ENCODE measurements around the gene DNAH11.

The DNAH11 gene

DNA sequence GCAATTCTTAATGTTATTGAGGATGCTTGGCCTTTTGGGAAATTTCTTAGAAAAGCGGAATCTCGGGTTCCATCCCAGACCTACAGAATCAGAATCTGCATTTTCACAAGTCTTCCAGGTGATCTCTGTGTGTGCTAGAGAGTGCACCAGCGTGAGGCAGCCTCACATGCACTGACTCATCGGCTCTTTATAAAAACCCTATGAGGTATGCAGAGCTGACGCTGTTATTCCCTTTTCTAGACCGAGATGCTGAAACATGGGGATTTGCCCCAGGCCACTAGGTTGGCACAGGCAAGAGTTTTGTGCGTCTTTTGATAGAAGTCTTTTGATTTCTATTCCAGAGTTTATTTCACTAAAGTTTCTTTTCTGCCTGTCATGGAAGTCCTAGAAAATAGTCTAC lies 341.7 kb downstream of the DNAH11 start:
- no peak overlapping the region for H3K18ac ChIP-seq (ENCODE audit: low read length)
- H4K91ac ChIP-seq (ENCODE audit: low read depth, low read length), result no peak overlapping the region
- H3K4me3 ChIP-seq (ENCODE audit: low read depth, low read length), result no peak overlapping the region
- no peaks in the 10 kb centered on the region for H3K79me1 ChIP-seq (ENCODE audit: low read length)
- H3K27me3 ChIP-seq (ENCODE audit: insufficient read depth, low read length), result no peaks in the 10 kb centered on the region
- H3K4me2 ChIP-seq (ENCODE audit: low read length), result no peak overlapping the region
- no peaks in the 10 kb centered on the region for H3K4me1 ChIP-seq (ENCODE audit: control insufficient read depth in 1 of 2, insufficient read depth in 2 of 2, low read length in 2 of 2)
- H2BK12ac ChIP-seq (ENCODE audit: low read length), result no peak overlapping the region
- H3K79me2 ChIP-seq (ENCODE audit: control insufficient read depth, insufficient read depth, low read length, poor library complexity), result no peaks in the 10 kb centered on the region
- H2AFZ ChIP-seq (ENCODE audit: insufficient read depth, low read length, poor library complexity), result no peak overlapping the region
- no peak overlapping the region for H3K14ac ChIP-seq (ENCODE audit: low read length)
- no peak overlapping the region for H2BK5ac ChIP-seq (ENCODE audit: low read depth, low read length, poor library complexity)
- no peaks in the 10 kb centered on the region for H3K36me3 ChIP-seq (ENCODE audit: control insufficient read depth in 1 of 2, insufficient read depth in 2 of 2, low read length in 2 of 2)
- DNase-seq, result no peak
- H2BK120ac ChIP-seq (ENCODE audit: insufficient read depth, low read length, poor library complexity), result no peak overlapping the region
- H2AK5ac ChIP-seq (ENCODE audit: low read length), result no peak overlapping the region
- no peak overlapping the region for H4K12ac ChIP-seq (ENCODE audit: low read depth, low read length)
- no peak overlapping the region for H3K9ac ChIP-seq (ENCODE audit: low read length)
- H3K9me3 ChIP-seq (ENCODE audit: insufficient read depth, low read depth, low read length), result no peaks in the 10 kb centered on the region
- WGBS (ENCODE audit: extremely low coverage, insufficient coverage, insufficient read length), result no CpG with 5 or more reads among the region's 7 CpGs
- H3K23ac ChIP-seq (ENCODE audit: low read length), result no peak overlapping the region
- no peak overlapping the region for H3K27ac ChIP-seq (ENCODE audit: low read depth, low read length)
- no peak overlapping the region for H3K4ac ChIP-seq (ENCODE audit: low read depth, low read length)
- H4K8ac ChIP-seq (ENCODE audit: low read depth, low read length), result no peak overlapping the region

DNA sequence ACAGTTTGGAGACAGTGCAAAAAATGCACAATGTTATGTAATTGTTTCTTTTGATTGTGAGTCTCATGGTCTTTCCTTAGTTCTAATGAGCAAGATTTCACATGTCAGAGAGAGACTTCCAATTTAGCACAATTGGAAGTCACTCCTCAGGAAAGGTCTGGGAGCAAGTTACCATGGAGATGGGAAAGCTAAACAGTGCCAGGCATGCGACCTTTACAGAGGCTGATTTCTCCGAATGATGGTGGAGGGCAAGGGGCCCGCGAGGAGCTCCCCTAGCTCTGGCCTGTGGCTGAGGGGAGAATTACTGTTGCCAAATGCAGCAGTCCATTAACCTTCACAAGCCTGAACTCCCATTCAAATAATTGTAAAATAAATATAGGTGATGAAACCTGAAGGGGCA lies 343.6 kb downstream of the DNAH11 start:
- H3K79me1 ChIP-seq (ENCODE audit: low read length), result no peaks in the 10 kb centered on the region
- H3K4ac ChIP-seq (ENCODE audit: low read depth, low read length), result no peak overlapping the region
- no peak overlapping the region for H3K9ac ChIP-seq (ENCODE audit: low read length)
- H2BK5ac ChIP-seq (ENCODE audit: low read depth, low read length, poor library complexity), result no peak overlapping the region
- no peaks in the 10 kb centered on the region for H3K79me2 ChIP-seq (ENCODE audit: control insufficient read depth, insufficient read depth, low read length, poor library complexity)
- no peak overlapping the region for H4K8ac ChIP-seq (ENCODE audit: low read depth, low read length)
- no peak overlapping the region for H4K91ac ChIP-seq (ENCODE audit: low read depth, low read length)
- H3K4me1 ChIP-seq (ENCODE audit: control insufficient read depth in 1 of 2, insufficient read depth in 2 of 2, low read length in 2 of 2), result no peaks in the 10 kb centered on the region
- H2BK120ac ChIP-seq (ENCODE audit: insufficient read depth, low read length, poor library complexity), result no peak overlapping the region
- H3K4me2 ChIP-seq (ENCODE audit: low read length), result no peak overlapping the region
- H3K4me3 ChIP-seq (ENCODE audit: low read depth, low read length), result no peak overlapping the region
- no peak overlapping the region for H2BK12ac ChIP-seq (ENCODE audit: low read length)
- H3K14ac ChIP-seq (ENCODE audit: low read length), result no peak overlapping the region
- H3K27ac ChIP-seq (ENCODE audit: low read depth, low read length), result no peak overlapping the region
- no peak overlapping the region for H3K18ac ChIP-seq (ENCODE audit: low read length)
- H4K12ac ChIP-seq (ENCODE audit: low read depth, low read length), result no peak overlapping the region
- no peaks in the 10 kb centered on the region for H3K27me3 ChIP-seq (ENCODE audit: insufficient read depth, low read length)
- H3K36me3 ChIP-seq (ENCODE audit: control insufficient read depth in 1 of 2, insufficient read depth in 2 of 2, low read length in 2 of 2), result no peaks in the 10 kb centered on the region
- no peak overlapping the region for H2AFZ ChIP-seq (ENCODE audit: insufficient read depth, low read length, poor library complexity)
- H3K9me3 ChIP-seq (ENCODE audit: insufficient read depth, low read depth, low read length), result no peaks in the 10 kb centered on the region
- no CpG with 5 or more reads among the region's 4 CpGs for WGBS (ENCODE audit: extremely low coverage, insufficient coverage, insufficient read length)
- no peak for DNase-seq
- no peak overlapping the region for H3K23ac ChIP-seq (ENCODE audit: low read length)
- H2AK5ac ChIP-seq (ENCODE audit: low read length), result no peak overlapping the region

DNA sequence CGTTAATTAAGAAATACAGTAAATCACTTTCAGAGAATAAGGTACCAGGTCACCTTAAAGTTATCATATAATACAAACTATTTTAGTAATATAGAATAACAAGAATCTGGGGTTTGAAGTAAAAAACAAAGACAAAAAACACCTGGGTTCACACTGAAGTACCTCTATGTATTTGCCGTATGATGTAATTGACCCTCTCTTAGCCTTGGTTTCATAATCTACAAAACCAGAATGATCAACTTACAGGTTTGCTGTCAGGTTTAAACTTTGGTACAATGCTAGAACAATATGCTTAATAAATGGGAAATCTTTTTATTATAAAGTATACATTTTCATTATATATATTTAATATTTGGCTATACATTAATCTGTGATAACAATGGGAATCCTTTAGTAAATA lies 344.5 kb downstream of the DNAH11 start:
- Histone ChIP-seq H4K91ac (ENCODE audit: low read depth, low read length) (no peak overlapping the region), H3K4me3 (ENCODE audit: low read depth, low read length) (no peak overlapping the region), H3K4ac (ENCODE audit: low read depth, low read length) (no peak overlapping the region), H2AFZ (ENCODE audit: insufficient read depth, low read length, poor library complexity) (no peak overlapping the region), H4K12ac (ENCODE audit: low read depth, low read length) (no peak overlapping the region), H2BK5ac (ENCODE audit: low read depth, low read length, poor library complexity) (no peak overlapping the region), H3K9me3 (ENCODE audit: insufficient read depth, low read depth, low read length) (no peaks in the 10 kb centered on the region), H3K23ac (ENCODE audit: low read length) (no peak overlapping the region), H3K27me3 (ENCODE audit: insufficient read depth, low read length) (no peaks in the 10 kb centered on the region), H4K8ac (ENCODE audit: low read depth, low read length) (no peak overlapping the region), H3K79me2 (ENCODE audit: control insufficient read depth, insufficient read depth, low read length, poor library complexity) (no peaks in the 10 kb centered on the region), H3K36me3 (ENCODE audit: control insufficient read depth in 1 of 2, insufficient read depth in 2 of 2, low read length in 2 of 2) (no peaks in the 10 kb centered on the region), H3K4me1 (ENCODE audit: control insufficient read depth in 1 of 2, insufficient read depth in 2 of 2, low read length in 2 of 2) (no peaks in the 10 kb centered on the region), H3K18ac (ENCODE audit: low read length) (no peak overlapping the region), H2BK120ac (ENCODE audit: insufficient read depth, low read length, poor library complexity) (no peak overlapping the region), H3K14ac (ENCODE audit: low read length) (no peak overlapping the region), H3K9ac (ENCODE audit: low read length) (no peak overlapping the region), H3K79me1 (ENCODE audit: low read length) (no peaks in the 10 kb centered on the region), H3K4me2 (ENCODE audit: low read length) (no peak overlapping the region), H2AK5ac (ENCODE audit: low read length) (no peak overlapping the region), H3K27ac (ENCODE audit: low read depth, low read length) (no peak overlapping the region), H2BK12ac (ENCODE audit: low read length) (no peak overlapping the region)
- no CpG with 5 or more reads among the region's 2 CpGs for WGBS (ENCODE audit: extremely low coverage, insufficient coverage, insufficient read length)
- DNase-seq, result no peak

DNA sequence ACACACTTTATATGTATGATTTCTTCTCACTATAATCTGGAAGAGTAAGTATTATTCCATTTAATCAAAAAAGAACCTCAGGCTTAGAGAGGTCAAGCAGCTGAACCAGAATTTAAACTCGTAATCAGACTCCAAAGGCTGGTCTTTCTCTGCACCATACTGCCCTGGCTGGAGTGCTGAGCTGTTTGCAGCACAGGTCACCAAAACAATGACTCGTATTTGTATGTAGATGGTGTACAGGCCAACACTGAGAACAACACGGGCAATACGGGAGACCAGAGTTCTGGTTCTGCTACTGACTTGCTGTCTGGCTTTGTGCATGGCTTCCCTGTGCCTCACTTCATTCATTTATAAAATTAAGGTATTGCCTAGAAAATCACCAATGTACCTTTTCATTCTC lies 344.9 kb downstream of the DNAH11 start:
- H2BK5ac ChIP-seq (ENCODE audit: low read depth, low read length, poor library complexity), result no peak overlapping the region
- no peak overlapping the region for H3K4ac ChIP-seq (ENCODE audit: low read depth, low read length)
- H3K4me3 ChIP-seq (ENCODE audit: low read depth, low read length), result no peak overlapping the region
- H3K79me1 ChIP-seq (ENCODE audit: low read length), result no peaks in the 10 kb centered on the region
- H3K79me2 ChIP-seq (ENCODE audit: control insufficient read depth, insufficient read depth, low read length, poor library complexity), result no peaks in the 10 kb centered on the region
- H3K36me3 ChIP-seq (ENCODE audit: control insufficient read depth in 1 of 2, insufficient read depth in 2 of 2, low read length in 2 of 2), result no peaks in the 10 kb centered on the region
- H3K18ac ChIP-seq (ENCODE audit: low read length), result no peak overlapping the region
- H3K27ac ChIP-seq (ENCODE audit: low read depth, low read length), result no peak overlapping the region
- no CpG with 5 or more reads among the region's 4 CpGs for WGBS (ENCODE audit: extremely low coverage, insufficient coverage, insufficient read length)
- H4K12ac ChIP-seq (ENCODE audit: low read depth, low read length), result no peak overlapping the region
- no peak overlapping the region for H4K8ac ChIP-seq (ENCODE audit: low read depth, low read length)
- no peak overlapping the region for H3K4me2 ChIP-seq (ENCODE audit: low read length)
- H3K23ac ChIP-seq (ENCODE audit: low read length), result no peak overlapping the region
- no peak overlapping the region for H3K14ac ChIP-seq (ENCODE audit: low read length)
- H3K4me1 ChIP-seq (ENCODE audit: control insufficient read depth in 1 of 2, insufficient read depth in 2 of 2, low read length in 2 of 2), result no peaks in the 10 kb centered on the region
- H2AK5ac ChIP-seq (ENCODE audit: low read length), result no peak overlapping the region
- H3K9ac ChIP-seq (ENCODE audit: low read length), result no peak overlapping the region
- H2BK12ac ChIP-seq (ENCODE audit: low read length), result no peak overlapping the region
- H3K9me3 ChIP-seq (ENCODE audit: insufficient read depth, low read depth, low read length), result no peaks in the 10 kb centered on the region
- no peaks in the 10 kb centered on the region for H3K27me3 ChIP-seq (ENCODE audit: insufficient read depth, low read length)
- no peak overlapping the region for H2BK120ac ChIP-seq (ENCODE audit: insufficient read depth, low read length, poor library complexity)
- no peak for DNase-seq
- no peak overlapping the region for H4K91ac ChIP-seq (ENCODE audit: low read depth, low read length)
- no peak overlapping the region for H2AFZ ChIP-seq (ENCODE audit: insufficient read depth, low read length, poor library complexity)

All from trophoblast cell (in vitro differentiated cells and primary cell).